GM18526 (cell line): ENCODE measurements around the gene EVX2.

ENCODE experiments used
- POLR2A ChIP-seq: IDR thresholded peaks from 3 replicates; pipeline ENCODE4 v1.6.1; 2011; ENCODE audit not compliant: insufficient read length; ENCODE audit errors: extremely low read depth

The EVX2 gene

GRCh38 chr2:176105730-176106580 is 22.2 kb upstream of the EVX2 start:
- no peak for TF ChIP-seq POLR2A

- TF ChIP-seq POLR2A = no peak
Observed at GRCh38 chr2:176105078-176105729, 21.4 kb upstream of the EVX2 start.

GRCh38 chr2:176104316-176105077 is 20.7 kb upstream of the EVX2 start:
- TF ChIP-seq POLR2A = no peak

- no peak for TF ChIP-seq POLR2A
Observed at GRCh38 chr2:176103742-176104315, 20.1 kb upstream of the EVX2 start.

GRCh38 chr2:176103194-176103593 is 19.4 kb upstream of the EVX2 start:
- TF ChIP-seq POLR2A = no peak

GRCh38 chr2:176102309-176102866 is 18.6 kb upstream of the EVX2 start:
- no peak for TF ChIP-seq POLR2A

GRCh38 chr2:176101842-176102241 is 18.1 kb upstream of the EVX2 start:
- no peak for TF ChIP-seq POLR2A

GRCh38 chr2:176101216-176101830 is 17.6 kb upstream of the EVX2 start:
- no peak for TF ChIP-seq POLR2A

GRCh38 chr2:176100547-176101140 is 16.9 kb upstream of the EVX2 start:
- no peak for TF ChIP-seq POLR2A

GRCh38 chr2:176099728-176100546 is 16.2 kb upstream of the EVX2 start, which contains the start of gene HOXD12:
Gene HOXD12 (plus strand): TSS chr2:176099795. CDS start chr2:176099802, 7 bp downstream.
- no peak for TF ChIP-seq POLR2A

GRCh38 chr2:176099159-176099727 is 15.5 kb upstream of the EVX2 start:
- no peak for TF ChIP-seq POLR2A

- TF ChIP-seq POLR2A = no peak
Observed at GRCh38 chr2:176098366-176099158, 14.8 kb upstream of the EVX2 start.
